GM19328 (cell line): ENCODE results near the gene HERC6.
"Not testable (repeated sequence)": the region's sequence is repeated elsewhere in the genome, so short reads cannot be mapped to it uniquely, and the experiment has no call there.

ENCODE experiments used
- ATAC-seq: cut with Tn5 transposase; IDR thresholded peaks from one replicate; pipeline ENCODE4 v1.9.1; 2021; ENCODE audit warnings: mild to moderate bottlenecking, moderate library complexity; ENCODE audit not compliant: unreplicated experiment

The HERC6 gene

DNA sequence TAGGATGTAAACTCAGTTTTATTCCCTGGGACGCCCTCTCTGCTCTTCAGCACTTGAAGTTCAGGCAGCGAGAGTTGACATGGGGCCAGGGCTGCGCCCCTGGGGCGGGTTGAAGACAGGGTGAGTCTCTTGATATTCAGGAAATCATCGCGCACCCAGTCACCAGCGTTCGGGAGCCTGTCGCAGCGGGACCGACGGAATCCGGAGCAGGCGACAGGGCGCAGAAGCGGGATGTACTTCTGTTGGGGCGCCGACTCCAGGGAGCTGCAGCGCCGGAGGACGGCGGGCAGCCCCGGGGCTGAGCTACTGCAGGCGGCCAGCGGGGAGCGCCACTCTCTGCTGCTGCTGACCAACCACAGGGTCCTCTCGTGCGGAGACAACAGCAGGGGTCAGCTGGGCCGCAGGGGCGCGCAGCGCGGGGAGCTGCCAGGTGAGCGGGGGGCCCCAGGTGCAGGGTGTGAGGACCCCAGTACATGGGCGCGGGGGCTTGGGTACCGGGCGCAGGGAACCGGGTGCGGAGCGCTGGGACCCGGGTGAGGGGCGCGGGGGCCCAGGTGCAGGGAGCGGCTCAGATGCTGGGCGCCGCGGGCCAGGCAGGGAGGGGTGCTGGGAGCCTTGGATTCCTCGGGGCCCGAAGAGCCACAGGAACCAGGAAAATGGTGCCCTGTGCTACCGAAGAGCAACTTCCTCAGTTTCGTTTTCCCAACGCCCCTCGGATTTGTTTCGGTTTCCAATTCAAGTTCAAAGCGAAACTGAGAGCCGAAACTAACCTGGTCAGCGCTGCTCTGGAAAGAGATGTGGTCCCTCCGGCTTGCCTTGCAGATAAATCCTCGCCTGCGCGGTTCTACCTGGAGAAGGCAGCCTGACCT is at the start of gene HERC6:
Gene HERC6 (plus strand): TSS at position 162 of the 869 bp plus-strand sequence. CDS start 70 bp downstream, at position 232.
- peak; percentile 62 for ATAC-seq

DNA sequence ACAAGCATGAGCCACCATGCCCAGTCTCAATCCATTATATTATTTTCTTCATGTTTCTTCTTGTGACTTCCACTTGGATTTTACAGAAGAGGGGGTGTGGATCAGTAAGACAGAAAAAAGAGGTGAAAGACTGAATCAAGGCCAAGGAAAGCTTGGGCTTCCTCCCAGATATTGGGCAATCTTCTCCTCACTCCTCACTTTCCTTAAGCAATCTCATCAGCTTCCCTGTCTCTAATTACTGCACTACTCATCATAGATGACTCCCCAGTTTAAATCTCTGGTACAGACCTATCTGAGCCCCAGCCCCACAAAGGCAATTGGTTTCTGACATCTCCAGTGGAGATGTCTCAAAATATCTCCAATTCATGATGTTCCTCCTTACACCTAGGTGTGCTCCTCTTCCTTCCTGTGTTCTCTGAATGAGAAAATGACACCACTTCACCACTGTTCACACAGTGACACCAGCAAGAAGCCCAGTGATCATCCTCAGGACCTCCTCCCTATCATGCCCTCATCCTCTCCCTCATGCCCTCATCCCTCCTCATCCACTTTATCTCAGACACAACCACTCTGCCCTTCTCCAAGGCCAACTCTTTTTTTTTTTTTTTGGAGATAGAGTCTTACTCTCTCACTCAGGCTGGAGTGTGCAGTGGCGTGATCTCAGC is 44.8 kb upstream of the HERC6 start:
- ATAC-seq: no peak

DNA sequence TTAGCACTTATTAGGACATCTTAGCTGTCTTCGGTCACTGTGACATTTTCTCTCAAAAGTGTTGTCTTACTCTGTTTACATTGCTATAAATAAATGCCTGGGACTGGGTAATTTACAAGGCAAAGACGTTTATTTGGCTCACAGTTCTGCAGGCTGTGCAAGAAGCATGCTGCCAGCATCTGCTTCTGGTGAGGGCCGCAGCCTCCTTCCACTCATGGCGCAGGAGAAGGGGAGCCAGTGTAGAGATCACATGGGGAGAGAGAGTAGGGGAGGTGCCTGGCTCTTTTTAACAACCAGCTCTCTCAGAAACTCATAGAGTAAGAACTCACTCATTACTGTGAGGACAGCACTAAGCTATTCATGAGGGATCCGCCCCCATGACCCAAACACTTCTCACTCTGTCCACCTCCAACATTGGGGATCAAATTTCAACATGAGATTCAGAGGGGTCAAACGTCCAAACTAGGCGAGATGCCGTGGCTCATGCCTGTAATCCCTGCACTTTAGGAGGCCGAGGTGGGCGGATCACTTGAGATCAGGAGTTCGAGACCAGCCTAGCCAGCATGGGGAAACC is 43.5 kb upstream of the HERC6 start:
- ATAC-seq: no peak

DNA sequence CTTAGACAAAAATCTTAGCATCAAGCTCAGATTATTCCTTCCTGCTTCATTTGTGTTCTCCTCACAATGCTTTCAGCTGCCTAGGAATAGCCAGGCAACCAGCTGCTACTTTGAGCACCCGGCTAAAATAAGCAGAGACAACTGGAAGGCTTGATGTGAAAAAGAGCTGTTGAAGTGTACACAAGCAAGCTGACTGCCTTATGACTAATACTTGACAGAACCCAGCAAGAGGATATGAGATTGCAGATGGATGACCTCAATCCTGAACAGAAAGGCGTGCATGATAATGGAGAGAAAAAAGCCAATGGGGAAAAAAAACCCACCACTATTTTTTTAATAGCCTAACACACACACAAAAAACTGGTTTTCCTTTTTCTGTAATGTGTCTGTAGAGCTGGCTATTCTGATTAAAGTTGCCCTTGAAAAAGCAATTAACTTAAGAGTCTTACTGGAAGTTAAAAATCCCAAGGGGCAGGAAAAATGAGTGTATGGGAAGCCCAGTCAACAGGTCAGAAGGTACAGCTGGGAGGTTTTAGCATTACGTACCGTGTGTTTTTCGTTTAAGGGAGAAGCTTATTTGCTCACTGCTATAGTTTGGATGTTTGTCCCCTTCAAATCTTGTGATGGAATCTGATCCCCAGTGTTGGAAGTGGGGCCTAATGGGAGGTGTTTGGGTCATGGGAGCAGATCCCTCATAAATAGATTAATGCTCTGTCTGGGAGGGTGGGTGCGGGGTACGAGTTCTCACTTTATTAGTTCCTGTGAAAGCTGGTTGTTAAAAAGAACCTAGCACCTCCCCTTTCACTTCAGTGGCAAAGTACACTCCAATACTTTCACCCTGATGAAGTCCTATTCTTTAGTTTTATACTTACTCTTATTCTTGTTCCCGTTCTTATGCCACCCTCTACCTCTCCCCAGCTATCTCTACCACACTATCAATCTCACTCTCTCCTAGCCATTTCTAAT is 37.1 kb upstream of the HERC6 start:
- ATAC-seq: no peak

DNA sequence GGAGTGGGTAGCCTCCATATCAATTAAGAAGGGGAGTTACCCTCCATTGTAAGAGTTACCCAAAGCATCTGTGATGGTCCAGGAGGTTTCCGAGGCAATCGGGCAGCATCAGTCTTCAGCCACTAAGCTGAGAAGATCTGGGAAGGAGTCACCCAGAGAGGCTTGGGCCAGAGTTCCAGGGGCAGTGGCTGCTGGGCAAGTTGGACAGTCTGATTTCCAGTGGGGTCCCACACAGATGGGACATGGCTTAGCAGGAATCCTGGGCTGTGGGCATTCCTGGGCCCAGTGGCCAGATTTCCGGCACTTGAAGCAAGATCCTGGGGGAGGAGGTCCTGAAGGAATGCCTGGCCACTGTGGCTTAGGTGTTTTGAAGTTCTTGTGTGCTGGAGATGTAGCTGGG is 31.8 kb upstream of the HERC6 start:
- ATAC-seq: not testable (repeated sequence)

DNA sequence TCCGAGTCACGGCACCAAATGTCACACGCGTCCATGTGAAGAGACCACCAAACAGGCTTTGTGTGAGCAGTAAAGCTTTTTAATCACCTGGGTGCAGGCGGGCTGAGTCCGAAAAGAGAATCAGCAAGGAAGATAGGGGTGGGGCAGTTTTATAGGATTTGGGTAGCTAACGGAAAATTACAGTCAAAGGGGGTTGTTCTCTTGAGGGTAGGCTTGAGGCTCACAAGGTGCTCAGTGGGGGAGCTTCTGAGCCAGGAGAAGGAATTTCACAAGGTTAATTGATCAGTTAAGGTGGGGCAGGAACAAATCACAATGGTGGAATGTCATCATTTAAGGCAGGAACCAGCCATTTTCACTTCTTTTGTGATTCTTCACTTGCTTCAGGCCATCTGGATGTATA is 29.9 kb upstream of the HERC6 start:
- ATAC-seq: not testable (repeated sequence)

DNA sequence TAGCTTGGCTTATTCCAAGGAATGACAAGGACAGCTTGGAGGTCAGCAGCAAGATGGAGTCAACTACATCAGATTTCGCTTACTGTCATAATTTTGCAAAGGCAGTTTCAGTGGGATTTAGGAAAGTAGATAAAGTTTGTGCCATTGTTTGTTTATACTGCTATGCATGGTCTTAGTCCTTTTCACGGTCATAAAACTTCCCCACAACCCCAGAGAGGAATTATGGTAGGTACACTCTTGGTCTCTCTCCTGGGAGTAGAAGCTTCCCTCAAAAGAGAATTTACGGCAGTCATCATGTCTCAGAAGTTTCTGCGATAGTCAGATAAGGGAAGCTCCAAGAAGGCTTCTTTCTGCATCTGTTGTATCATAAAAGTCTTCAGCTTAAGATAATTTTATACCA is 27.9 kb upstream of the HERC6 start:
- no peak for ATAC-seq

DNA sequence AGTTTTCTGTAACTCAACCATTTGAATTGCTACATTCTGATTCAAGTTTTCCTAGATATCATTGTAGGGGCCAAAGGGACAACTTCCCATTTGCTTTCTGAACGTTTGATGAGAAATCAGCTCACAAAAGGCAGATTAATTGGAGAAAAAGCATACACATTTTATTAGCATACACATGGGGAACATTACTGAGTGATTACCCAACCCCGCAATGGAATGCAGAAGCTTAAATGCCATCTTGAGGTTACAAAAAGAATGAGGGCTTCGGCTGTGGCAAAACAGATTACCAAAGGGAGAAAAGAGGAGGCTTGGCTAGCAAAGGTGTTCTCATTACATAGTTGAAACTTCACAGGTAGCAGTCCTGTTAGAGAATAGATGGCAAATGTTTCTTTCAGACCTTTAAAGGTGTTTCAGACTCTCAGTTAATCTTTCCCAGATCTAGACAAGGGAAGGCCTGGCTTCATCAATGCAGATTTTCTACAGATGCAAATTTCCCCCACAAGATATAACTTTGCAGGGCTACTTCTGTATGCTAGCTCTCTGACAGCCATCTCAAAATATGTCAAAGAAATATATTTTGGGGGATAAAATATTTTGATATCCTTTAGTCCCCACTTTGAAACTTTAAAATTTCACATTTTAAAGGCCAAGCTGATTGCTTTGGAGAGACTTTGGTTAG is 26.5 kb upstream of the HERC6 start:
- ATAC-seq: no peak

DNA sequence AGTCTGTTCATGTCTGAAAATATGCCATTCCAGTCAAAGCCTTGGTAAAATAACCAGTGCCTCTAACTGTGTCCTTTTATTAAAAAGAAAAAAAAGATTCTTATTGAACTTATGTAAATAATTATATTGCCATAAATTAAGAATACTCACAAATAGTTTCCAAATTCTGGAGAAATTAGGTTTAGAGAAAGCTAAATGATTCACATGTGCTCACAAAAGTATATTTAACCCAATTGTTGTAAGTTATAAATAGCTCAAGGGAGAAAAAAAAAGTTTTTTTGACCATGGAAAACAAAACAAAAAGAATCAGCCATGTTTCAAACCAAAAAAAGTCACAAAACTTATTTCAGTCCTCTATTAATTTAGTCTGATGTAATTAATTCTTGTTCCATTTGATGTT is 25.3 kb upstream of the HERC6 start:
- no peak for ATAC-seq

DNA sequence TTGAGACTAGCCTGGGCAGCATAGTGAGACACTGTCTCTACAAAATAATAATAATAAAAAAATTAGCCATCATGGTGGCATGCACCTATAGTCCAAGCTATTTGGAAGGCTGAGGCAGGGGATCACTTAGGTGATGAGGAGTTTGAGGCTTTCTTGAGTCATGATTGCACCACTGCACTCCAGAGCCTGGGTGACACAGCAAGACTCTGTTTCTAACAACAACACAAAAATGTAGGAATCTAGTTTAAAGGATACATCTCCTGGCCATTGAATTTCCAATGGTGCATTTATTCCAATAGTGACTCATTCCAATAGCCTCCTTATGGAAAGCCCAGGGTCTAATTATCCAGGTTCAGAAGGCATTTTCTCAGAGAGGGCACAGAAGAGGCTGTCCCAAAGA is 21.9 kb upstream of the HERC6 start:
- ATAC-seq: no peak

DNA sequence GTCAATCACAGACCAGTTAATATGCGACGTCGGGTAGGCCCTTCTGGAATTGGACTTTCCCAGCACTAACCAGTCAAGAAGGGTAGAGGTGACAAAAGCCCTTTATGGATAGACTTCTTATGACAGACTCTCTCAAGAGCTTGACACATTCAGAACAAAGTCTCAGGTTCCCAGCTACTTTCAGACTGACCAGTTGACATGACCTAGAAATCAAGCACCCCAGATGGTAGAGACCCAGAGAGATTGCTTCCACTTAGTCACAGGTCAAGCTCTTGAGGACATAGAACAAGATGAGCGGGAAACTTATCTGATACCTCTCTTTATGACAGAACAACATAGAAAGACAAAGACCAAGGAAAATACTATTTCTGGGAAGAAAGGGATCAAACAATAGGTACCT is 21.4 kb upstream of the HERC6 start:
- ATAC-seq: no peak

DNA sequence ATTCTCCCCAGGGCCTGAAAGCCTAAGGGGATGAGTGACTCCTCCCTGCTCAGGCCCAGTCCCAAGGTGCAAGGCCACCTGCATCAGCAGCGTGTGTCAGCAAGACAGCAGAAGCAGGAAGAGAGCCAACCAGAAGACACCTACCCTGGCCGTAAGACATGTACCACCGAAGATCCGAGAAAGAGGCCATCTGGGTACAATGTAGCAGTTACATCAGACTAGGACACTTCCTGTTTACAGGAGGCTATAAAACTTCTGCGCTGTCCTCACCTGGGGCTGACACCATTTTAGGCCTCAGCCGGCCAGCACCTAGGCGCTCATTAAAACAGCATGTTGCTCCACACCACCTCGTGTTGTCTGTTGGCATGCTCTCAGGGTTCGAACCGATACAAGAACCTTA is 19.1 kb upstream of the HERC6 start:
- ATAC-seq: no peak

DNA sequence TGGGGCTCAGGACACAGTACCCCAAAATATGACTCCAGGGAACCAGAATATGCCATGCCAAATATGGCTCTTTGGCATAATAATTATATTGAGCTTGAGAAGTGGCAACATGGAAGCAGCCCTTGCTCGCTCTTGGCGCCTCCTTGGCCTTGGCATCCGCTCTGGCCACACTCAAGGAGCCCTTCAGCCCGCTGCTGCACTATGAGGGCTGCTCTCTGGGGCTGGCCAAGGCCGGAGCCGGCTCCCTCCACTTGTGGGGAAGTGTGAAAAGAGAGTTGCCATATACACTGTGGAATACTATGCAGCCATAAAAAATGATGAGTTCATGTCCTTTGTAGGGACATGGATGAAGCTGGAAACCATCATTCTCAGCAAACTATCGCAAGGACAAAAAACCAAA is 18.4 kb upstream of the HERC6 start:
- ATAC-seq: no peak

DNA sequence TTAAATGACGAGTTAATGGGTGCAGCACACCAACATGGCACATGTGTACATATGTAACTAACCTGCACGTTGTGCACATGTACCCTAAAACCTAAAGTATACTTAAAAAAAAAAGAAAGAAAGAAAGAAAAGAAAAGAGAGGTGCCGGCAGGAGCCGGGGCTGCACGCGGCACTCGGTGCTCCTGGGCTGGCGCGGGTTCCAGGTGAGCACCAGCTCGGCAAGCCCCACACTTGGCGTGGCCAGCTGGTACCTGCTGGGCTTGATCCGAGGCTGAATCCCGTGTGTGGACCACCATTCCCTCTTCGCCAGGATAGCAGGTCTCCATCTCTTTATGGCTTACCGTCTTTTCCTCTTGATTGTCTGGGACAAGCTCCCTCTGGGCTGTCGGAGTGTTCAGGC is 17.9 kb upstream of the HERC6 start:
- no peak for ATAC-seq

DNA sequence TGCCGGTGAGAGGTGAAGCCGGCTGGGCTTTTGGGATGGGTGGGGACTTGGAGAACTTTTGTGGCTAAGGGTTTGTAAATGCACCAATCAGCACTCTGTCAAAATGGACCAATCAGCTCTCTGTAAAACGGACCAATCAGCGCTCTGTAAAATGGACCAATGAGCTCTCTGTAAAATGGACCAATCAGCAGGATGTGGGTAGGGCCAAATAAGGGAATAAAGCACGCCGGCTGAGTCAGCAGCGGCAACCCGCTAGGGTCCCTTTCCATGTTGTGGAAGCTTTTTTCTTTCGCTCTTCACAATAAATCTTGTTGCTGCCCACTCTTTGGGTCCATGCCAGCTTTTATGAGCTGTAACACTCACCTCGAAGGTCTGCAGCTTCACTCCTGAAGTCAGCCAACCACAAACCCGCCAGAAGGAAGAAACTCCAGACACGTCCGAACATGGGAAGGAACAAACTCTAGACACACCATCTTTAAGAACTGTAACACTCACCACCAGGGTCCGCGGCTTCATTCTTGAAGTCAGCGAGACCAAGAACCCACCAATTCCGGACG is 17.4 kb upstream of the HERC6 start:
- not testable (repeated sequence) for ATAC-seq

DNA sequence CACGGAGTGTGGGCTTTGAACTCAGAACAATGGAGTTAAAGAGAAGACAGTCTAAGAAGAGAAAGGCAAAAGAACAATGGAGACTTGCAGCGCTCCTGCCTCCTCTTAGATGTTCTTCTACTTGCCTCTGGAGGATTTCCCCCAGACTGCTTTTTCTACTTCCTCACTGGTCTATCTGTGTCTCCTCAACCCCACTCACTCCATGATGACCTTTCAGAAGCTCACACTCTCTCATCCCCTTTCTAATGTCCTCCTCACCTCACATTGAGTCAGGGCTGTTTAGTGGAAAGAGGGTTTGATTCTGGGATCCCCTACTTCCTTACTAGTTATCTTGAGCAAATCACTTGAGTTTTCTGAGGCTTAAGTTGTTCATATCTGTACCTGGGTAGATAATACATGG is 12.2 kb upstream of the HERC6 start:
- no peak for ATAC-seq

DNA sequence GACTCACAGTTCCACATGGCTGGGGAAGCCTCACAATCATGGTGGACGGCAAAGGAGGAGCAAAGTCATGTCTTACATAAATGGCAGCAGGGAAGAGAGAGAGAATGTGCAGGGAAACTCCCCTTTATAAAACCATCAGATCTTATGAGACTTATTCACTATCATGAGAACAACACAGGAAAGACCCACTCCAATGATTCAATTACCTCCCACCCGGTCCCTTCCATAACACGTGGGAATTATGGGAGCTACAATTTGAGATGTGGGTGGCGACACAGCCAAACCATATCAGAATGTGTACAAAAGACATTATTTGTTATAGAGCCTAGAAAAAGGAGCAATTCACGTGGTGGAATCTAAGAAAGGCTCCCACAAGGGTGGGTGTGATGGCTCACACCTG is 10.8 kb upstream of the HERC6 start:
- ATAC-seq: no peak

DNA sequence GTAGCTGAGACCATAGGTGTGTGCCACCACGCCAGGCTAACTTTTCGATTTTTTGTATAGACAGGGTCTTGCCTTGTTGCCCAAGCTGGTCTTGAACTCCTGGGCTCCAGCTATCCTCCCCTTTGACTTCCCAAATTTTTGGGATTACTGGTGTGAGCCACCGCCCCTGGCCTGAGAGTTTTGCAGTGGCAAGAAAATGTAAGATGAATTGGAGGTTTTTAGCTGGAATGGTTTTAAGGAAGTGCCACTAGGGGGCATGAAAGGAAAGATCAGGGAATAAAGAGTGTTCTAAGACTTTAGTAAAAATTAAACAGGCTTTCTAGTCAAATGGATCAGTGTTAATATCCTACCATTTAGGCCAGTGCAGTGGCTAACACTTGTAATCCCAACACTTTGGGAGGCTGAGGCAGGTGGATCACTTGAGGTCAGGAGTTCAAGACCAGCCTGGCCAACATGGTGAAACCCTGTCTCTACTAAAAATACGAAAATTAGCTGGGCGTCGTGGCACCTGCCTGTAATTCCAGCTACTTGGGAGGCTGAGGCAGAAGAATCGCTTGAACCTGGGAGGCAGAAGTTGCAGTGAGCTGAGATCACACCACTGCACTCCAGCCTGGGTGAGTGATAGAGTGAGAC is 9.4 kb upstream of the HERC6 start:
- not testable (repeated sequence) for ATAC-seq

DNA sequence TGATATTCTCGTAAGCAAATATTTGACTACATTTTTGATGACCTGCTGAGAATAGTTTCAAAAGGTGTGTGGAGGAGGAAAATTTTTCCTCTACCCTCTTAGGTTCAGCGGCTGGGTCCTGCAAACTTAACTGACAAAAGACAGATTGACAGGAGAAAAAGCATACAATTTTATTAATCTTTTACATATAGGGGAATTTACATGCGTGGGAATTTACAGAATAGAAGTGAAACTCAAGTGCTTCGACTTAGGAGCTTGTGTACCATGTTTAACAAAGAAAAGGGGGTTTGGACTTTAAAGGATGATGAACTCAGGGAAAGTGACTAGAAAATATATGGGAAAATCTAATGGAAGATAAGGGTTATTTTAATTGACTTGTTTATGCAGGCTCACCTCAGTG is 2.5 kb downstream of the HERC6 start:
- ATAC-seq: no peak

DNA sequence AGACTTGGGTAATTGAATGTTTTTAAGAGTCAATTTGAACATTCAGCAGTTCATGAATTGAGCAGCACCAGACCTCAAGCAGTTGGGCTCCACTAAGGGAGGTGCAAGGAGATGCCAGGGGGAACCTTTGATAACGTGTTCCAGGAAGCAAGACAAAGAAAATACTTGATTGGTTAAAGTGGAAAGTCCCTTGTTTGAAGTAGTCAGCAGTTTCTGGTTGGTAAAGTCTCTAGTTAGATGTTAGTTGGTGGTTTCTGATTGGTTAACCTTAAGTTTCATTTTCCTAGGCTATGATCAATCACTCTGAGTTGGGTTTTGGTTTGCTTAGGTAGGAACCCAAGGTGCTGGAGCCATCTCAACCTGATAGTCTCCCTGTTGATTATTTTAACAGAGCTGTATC is 4.0 kb downstream of the HERC6 start:
- ATAC-seq: no peak
